Airway epithelial cell (primary cell): ENCODE results near the gene IZUMO1. TPM values are rescaled to one million over a fixed set of nuclear protein-coding genes. Genes with fewer than 3 reads are reported as not detected.

Experiments
- total RNA-seq: library from RNA; depleted of rRNA; stranded (reverse); fragments of >200 nt; gene quantifications from 2 replicates; pipeline ENCODE4 v1.2.3, GENCODE V29; 2015

The IZUMO1 gene
- 0.28 TPM in 1 of 2 replicates, not detected in the other for total RNA-seq

GRCh38 chr19:48746738-48747575 lies at the start of gene IZUMO1:
Gene IZUMO1 (minus strand): TSS chr19:48746909. CDS start chr19:48745859, 1,050 bp downstream.

GRCh38 chr19:48755084-48755641 lies 8.5 kb upstream of the IZUMO1 start, which contains the start of gene FGF21:
Gene FGF21 (plus strand): TSS chr19:48755524. CDS start chr19:48756237, 713 bp downstream.

GRCh38 chr19:48752496-48753365 lies 6.0 kb upstream of the IZUMO1 start, which contains the start of gene FUT1:
Gene FUT1 (minus strand): TSS chr19:48752641. CDS start chr19:48751281, 1,360 bp downstream.

GRCh38 chr19:48740164-48740972 lies 6.3 kb downstream of the IZUMO1 start, which contains the start of gene RASIP1:
Gene RASIP1 (minus strand): TSS chr19:48740610. CDS start chr19:48740282, 328 bp downstream.

GRCh38 chr19:48719263-48720171 lies 27.2 kb downstream of the IZUMO1 start, which contains the start of gene MAMSTR:
Gene MAMSTR (minus strand): TSS chr19:48719725. CDS start chr19:48719031, 694 bp downstream.

GRCh38 chr19:48695743-48696352 lies 50.9 kb downstream of the IZUMO1 start, which contains the start of gene FUT2:
Gene FUT2 (plus strand): TSS chr19:48695971. CDS start chr19:48702957, 6,986 bp downstream.

Other genes with a start within 250 kb of the IZUMO1 start
- 5.8 and 7.5 TPM in 2 replicates for gene LMTK3, start 235.1 kb downstream of the IZUMO1 start, total RNA-seq
- 60.3 and 60.8 TPM in 2 replicates for gene SULT2B1, start 194.7 kb downstream of the IZUMO1 start, total RNA-seq
- not detected in 2 replicates for gene SPACA4, start 140.2 kb downstream of the IZUMO1 start, total RNA-seq
- 2.0 and 6.7 TPM in 2 replicates for gene FAM83E, start 131.8 kb downstream of the IZUMO1 start, total RNA-seq
- gene RPL18, start 127.7 kb downstream of the IZUMO1 start, total RNA-seq: 2,904 and 4,070 TPM in 2 replicates
- gene SPHK2, start 127.4 kb downstream of the IZUMO1 start, total RNA-seq: 13.8 and 15.9 TPM in 2 replicates
- 9.7 TPM in 2 replicates for gene DBP, start 109.5 kb downstream of the IZUMO1 start, total RNA-seq
- 2.1 and 2.4 TPM in 2 replicates for gene CA11, start 100.7 kb downstream of the IZUMO1 start, total RNA-seq
- gene NTN5, start 73.9 kb downstream of the IZUMO1 start, total RNA-seq: not detected in 2 replicates
- 10.4 and 10.5 TPM in 2 replicates for gene FUT2, start 50.9 kb downstream of the IZUMO1 start, total RNA-seq
- 0.85 and 0.88 TPM in 2 replicates for gene MAMSTR, start 27.2 kb downstream of the IZUMO1 start, total RNA-seq
- gene RASIP1, start 6.3 kb downstream of the IZUMO1 start, total RNA-seq: 3.0 and 4.8 TPM in 2 replicates
- gene FUT1, start 5.7 kb upstream of the IZUMO1 start, total RNA-seq: 8.0 and 8.2 TPM in 2 replicates
- not detected in 2 replicates for gene FGF21, start 8.6 kb upstream of the IZUMO1 start, total RNA-seq
- gene BCAT2, start 64.1 kb upstream of the IZUMO1 start, total RNA-seq: 43.5 and 69.6 TPM in 2 replicates
- 1.1 and 2.4 TPM in 2 replicates for gene HSD17B14, start 89.6 kb upstream of the IZUMO1 start, total RNA-seq
- 1.7 and 5.3 TPM in 2 replicates for gene PLEKHA4, start 121.7 kb upstream of the IZUMO1 start, total RNA-seq
- gene PPP1R15A, start 125.5 kb upstream of the IZUMO1 start, total RNA-seq: 25.3 and 25.5 TPM in 2 replicates
- not detected in 2 replicates for gene TULP2, start 151.8 kb upstream of the IZUMO1 start, total RNA-seq
- gene NUCB1, start 153.4 kb upstream of the IZUMO1 start, total RNA-seq: 186 and 191 TPM in 2 replicates
- gene DHDH, start 186.8 kb upstream of the IZUMO1 start, total RNA-seq: 0.33 and 1.1 TPM in 2 replicates
- 74.6 and 94.5 TPM in 2 replicates for gene BAX, start 208.0 kb upstream of the IZUMO1 start, total RNA-seq
- 788 and 1,050 TPM in 2 replicates for gene FTL, start 218.4 kb upstream of the IZUMO1 start, total RNA-seq
- 63.5 and 69.1 TPM in 2 replicates for gene GYS1, start 246.4 kb upstream of the IZUMO1 start, total RNA-seq
- 300 and 321 TPM in 2 replicates for gene RUVBL2, start 247.0 kb upstream of the IZUMO1 start, total RNA-seq